HG02571 (cell line): ENCODE results near the gene AIG1.
"Not testable (repeated sequence)": the region's sequence is repeated elsewhere in the genome, so short reads cannot be mapped to it uniquely, and the experiment has no call there.

Source experiments
- ATAC-seq: cut with Tn5 transposase; IDR thresholded peaks from one replicate; pipeline ENCODE4 v1.9.1; 2021; ENCODE audit warnings: mild to moderate bottlenecking, moderate library complexity; ENCODE audit not compliant: unreplicated experiment

The AIG1 gene

DNA sequence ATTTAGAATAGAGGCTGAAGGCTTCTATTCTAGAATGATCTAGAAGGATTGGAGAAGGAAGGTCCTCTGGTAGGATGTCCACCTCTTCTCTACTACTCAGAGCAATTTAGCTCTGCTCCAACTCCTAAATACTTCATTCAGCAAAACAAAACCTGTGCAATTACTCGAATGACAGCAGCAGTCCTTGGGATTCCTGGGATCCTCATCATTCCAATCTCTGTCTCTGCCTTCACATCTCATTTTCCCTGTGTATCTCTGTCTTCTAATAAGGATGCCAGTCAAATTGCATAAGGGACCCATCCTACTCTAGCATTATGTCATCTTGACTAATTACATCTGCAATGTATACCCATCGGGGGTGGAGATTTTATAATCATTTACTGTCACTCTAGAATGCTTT is 5.5 kb upstream of the AIG1 start:
- ATAC-seq = no peak

DNA sequence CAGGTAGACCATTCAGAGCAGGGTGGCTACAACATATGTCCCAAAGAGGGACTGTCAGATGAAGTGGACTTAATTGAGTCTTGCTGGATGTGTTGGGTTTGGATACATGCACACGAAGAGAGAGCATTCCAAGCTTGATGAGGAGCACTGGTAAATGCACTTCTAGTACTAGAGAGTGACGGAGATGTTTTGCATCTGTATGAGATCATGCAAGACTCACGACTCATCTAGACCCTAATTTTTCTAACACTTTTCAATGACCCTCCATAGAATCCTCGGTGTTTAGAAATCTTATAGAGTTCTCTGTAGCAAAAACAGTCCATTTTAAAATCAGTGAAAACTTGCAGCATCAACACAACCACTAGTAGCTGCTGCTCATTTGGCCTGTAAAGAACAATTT is 4.8 kb upstream of the AIG1 start:
- no peak for ATAC-seq

DNA sequence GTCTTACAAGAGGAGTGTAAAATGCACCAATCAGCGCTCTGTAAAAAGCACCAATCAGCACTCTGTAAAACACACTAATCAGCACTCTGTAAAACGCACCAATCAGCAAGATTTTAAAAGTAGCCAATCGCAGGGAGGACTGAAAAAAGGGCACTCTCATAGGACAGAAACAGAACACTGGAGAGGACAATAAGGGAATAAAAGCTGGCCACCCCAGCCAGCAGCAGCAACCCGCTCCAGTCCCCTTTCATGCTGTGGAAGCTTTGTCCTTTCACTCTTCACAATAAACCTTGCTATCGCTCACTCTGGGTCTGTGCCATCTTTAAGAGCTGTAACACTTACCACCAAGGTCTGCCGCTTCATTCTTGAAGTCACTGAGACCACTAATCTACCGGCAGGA is 1.7 kb upstream of the AIG1 start:
- ATAC-seq = no peak

DNA sequence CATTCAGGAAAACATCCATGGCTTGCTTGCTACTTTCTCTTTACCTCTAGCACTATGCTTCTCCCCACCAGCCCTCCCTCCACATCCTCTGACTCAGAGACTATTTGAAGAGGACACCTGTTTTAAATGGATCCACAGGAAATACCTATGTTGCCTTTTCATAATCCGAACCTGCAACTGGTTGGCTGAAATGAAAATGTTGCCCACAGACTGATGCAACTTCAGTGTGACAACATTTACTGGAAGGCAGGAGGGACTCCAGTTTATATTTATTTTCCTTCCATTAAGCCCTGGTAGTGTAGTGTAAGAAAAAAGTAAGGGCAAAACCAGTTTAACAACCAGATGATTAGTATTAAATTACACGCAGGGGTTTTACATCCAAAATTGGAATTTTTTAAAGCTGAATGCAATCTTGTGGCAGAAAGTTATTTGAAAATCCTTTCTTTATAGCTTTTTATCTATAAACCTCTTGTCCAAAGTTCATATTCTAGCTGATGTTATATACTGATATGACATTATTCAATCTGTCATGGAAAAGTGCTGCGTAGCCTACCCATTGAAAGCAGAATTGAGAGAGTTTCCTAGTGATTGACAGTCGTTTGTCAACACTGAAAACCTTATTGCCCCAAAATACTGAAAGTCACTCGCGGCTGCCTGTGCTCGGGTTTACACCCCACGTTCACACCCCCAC is 881 bp upstream of the AIG1 start:
- ATAC-seq = no peak

DNA sequence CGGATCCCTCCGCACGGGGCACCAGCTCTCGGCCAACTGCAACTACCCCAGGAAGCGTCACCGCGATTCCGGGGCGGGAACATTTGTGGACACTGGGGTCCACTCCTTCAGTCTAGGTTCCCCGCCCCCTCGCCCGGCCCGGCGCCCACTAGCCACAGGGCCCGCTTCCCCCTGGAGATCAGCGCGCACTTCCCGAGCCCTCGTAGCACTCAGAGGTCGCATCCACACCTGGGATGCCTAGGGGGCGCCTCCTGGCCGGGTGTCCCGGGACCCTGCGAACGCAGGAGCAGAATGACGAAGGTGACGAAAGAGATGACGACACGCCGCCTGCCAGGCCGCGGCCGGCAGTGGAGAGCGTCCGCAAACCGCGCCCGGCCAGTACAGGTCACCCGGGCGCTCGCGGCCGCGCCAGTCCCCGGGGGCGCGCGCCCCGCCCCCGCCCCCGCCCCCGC is 309 bp upstream of the AIG1 start:
- ATAC-seq = peak; percentile 67

DNA sequence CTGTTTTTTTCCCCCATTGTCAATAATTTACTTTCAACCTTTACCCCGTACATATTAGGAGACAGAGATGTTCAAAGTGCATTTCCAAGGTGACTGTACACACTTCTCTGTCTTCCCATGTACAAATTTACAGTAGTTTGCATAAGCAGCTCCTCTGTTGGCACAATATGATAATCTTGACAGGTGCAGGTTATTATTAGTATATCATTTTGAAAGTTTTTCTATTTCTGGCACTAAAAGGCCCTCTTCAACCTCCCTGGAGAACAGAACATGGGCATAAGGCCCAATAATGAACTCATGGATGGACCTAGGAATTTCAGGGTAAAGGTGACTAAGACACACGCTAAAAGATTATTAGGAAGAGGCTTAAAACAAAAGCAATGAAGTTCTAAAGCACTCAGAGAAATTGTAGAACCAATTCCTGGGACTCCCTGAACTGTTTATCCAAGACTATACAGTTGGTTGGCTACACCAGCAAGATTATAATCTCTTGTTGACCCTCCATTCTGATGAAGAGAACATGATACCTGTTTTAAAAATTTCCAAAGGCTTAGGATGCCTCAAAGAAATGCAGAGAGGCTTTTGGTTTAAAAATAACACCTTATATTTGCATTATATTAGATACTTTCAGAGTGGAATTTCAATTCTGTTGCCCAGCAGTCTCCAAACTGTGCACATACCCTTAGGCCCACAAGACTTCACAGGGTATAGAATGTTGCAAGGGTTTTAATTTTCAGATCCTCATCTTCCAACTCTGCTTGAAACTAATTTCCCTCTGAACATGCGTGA is 1.1 kb downstream of the AIG1 start:
- peak; percentile 10 for ATAC-seq

DNA sequence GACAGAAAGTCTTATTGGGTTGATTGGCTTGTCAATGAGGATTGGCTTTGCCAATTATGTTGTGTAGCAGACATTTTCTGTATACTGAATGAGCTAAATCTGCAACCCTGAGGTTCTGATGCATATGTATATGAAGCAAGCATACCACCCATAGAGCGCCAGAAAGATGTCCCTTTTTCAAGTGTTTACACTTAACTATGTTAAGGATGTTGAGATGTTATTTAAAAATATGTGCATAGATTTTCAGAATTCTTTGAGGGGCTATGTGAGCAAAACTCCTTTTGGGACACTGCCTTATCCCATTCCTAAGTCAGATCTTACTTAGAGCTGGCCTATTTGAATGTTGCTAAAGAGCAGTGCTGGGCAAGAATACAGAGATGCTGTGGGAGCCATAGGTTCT is 1.9 kb downstream of the AIG1 start:
- no peak for ATAC-seq

DNA sequence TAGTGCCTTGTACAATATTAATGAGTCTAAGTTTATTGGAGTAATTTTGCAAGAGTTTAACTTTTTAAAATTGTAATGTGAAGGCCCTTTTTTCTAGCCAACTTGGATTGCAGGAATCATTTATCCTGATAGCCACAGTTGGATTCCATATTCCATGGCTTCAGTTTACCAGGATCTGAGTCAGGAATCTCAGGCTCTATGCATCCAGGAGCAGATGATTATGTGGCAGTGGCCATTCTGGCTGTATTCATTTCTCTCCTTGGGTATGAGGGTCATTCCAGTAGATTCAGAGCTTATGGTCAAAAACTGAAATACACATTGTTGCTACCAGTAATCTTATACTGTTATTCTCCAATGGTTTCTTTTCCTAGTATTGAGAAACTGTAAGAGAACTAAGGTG is 2.9 kb downstream of the AIG1 start:
- no peak for ATAC-seq

DNA sequence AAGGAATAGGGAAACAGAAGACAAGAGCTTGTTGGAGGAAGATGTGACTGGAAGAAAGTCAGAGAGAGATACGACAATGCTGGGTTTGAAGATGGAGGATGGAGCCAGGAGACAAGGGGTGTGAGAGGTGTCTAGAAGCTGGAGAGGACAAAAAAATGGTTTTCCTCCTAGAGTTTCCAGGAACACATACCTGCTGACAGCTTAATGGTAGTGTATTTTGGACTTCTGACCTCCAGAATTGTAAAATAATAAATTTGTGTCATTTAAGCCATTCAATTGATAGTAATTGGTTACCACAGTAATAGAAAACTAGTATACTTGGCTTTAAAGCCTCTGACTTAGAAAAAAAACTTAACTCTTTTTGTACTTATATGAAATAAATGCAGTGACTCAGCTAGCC is 3.6 kb downstream of the AIG1 start:
- ATAC-seq = no peak

DNA sequence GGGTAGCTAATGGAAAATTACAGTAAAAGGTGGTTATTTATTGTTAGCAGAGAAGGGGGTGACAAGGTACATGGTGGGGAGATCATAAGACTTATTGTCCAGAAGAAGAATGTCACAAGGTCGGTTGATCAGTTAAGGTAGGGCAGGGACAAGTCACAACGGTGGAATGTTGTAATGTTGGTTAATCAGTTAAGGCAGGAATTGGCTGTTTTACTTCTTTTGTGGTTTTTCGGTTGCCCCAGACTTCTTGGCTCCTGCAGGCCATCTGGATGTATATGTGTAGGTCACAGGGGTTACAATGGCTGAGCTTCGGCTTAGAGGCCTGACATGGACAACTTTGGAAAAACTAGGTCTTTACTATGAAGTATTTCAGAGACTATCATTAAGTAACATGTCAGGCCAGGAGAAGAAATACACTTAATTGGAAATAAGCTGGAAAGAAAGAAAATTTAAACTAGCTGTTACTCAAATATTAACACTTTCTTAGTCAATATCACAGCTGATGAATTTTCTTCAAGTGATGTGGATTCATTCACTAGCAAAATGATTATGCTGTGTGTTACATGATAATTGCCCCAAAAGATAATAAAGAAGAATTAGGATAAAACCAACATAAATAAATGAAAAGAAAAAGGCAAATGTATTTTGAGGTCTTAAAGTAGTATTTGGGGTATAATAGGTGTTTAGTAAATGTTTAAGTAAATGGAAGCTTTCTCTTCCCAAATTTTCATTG is 4.4 kb downstream of the AIG1 start:
- ATAC-seq = no peak

- no peak for ATAC-seq
Measured at GRCh38 chr6:143068001-143068400, 7.3 kb downstream of the AIG1 start.

DNA sequence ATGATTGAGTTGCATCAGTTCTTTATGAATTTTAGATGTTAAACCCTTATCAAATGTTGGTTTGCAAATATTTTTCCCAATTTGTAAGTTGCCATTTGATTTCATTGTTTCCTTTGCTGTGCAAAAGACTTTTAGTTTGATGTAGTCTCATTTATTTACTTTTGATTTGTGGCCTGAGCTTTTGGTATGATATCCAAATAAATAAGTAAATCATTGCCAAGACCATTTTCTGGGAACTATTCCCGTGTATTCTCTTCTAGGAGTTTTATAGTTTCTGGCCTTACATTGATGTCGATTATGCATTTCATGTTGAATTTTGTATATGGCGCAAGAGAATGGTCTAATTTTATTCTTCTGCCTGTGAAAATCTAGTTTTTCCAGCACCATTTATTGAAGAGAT is 13.4 kb downstream of the AIG1 start:
- no peak for ATAC-seq

GRCh38 chr6:143074670-143075318 is 14.1 kb downstream of the AIG1 start:
- no peak for ATAC-seq

GRCh38 chr6:143078468-143079324 is 18.0 kb downstream of the AIG1 start:
- ATAC-seq = no peak

DNA sequence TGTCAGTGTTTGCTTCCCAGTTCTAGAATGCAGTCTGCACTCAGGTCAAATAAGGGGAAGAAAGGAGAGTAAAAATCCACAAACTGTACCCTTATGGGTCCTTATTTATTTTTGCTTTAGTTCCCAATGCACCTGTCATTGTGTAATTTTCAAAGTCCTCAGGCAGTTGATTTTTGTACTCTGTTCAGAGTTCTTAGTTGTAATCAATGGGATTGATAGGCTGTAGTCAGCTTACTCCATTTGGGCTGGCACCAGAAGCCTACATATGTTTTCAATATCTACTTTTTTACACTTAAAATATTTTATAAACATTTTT is 18.6 kb downstream of the AIG1 start:
- no peak for ATAC-seq

DNA sequence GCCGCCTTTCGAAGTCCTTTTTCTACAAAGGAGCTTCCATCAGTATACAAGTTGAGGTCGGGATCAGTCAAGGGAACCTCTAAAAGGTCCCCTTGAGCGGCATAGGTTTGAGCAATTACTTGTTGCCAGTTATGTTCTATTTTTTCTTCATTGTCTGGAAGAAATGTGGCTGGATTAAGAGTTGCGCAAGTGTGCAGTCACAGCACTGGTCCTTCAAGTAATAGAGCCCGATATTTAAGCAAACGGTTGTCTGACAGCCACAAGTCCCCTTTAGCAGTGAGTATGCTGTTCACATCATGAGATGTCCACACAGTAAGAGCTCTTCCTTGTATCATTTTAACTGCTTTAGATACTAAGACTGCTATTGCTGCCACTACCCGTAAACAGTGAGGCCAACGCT is 21.6 kb downstream of the AIG1 start:
- not testable (repeated sequence) for ATAC-seq

DNA sequence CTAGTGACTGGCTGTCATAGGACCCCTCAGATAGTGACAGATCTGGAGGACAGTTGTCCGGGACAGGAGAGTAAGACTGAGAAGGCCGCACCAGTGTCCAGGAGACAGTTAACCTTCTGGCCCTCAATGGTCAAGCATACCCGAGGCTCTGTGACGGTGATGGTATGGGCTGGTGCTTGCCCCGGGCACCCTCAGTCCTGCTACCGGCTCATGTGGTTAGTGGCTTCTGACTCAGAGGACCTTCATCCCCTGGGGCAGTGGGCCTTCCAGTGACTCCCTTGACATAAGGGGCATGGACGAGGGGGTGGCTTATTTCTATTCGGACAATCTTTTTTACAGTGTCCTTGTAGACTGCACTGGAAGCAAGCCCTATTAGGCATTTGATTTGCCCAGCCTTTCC is 23.3 kb downstream of the AIG1 start:
- ATAC-seq = not testable (repeated sequence)

- not testable (repeated sequence) for ATAC-seq
Measured at GRCh38 chr6:143087335-143087734, 26.6 kb downstream of the AIG1 start.

- no peak for ATAC-seq
Measured at GRCh38 chr6:143087856-143088255, 27.2 kb downstream of the AIG1 start.

DNA sequence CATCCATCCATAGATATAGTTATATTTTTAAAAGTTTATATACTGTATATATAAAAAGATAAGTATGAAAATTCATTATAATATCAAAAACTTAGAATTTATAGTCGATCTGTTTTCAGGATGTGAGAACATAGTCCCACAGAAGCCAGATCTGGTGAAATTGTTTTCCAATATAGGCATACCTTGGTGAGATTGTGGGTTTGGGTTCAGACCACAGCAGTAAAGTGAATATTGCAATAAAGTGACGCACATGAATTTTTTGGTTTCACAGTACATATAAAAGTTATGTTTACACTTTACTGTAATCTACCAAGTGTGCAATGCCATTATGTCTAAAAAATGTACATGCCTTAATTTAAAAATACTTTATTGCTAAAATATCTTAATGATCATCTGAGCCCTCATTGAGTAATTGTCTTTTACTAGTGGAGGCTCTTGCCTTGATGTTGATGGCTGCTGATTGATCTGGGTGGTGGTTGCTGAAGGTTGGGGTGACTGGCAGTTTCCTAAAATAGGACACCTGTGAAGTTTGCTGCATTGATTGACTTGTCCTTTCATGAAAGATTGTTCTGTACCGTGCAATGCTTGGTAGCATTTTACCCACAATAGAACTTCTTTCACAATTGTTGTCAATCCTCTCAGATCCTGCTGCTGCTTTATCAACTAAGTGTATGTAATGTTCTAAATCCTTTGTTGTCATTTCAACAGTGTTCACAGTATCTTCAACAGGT is 29.8 kb downstream of the AIG1 start:
- ATAC-seq = no peak
